NCI-H446 (cell line): ENCODE measurements around the gene TSPAN14.

Source experiments
- DNase-seq, 2 experiments: peaks; one replicate each; lab custom pipeline; 2025; lab: John Stamatoyannopoulos, UW

TSPAN14 gene

GRCh38 chr10:80487791-80488538 lies 33.9 kb downstream of the TSPAN14 start:
- DNase-seq: no peak

DNA sequence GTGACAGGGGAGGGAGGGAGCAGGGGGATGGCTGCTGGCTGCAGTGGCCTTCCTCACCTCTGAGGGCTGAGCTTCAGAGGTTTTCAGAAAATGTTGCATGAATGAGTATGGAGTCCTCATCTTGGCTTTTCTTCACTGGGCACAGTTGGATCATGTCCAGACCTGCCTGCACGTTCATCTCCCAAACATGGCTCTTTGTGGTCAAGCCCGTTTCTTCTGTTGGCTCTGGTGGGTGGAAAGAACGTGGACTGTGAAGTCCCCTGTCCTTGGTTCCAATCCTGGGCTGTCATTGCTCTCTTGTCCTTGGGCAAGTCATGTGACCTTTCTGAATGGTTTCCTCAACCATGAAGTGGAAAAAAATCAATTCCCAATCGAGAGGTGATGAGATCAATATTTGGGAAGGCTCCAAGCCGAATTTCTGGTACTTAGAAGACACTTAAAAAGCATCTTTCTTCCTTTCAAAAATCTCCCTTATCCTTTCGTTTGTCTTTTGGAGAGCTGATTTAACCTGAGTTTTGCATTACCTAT lies 34.5 kb downstream of the TSPAN14 start:
- no peak for DNase-seq

GRCh38 chr10:80489371-80490112 lies 35.4 kb downstream of the TSPAN14 start:
- DNase-seq: no peak

GRCh38 chr10:80491251-80492102 lies 37.4 kb downstream of the TSPAN14 start:
- DNase-seq: no peak

GRCh38 chr10:80492848-80493521 lies 38.9 kb downstream of the TSPAN14 start:
- no peak for DNase-seq

- peak; percentile 28 to 74 for DNase-seq
Measured at GRCh38 chr10:80493522-80494051, 39.5 kb downstream of the TSPAN14 start.

DNA sequence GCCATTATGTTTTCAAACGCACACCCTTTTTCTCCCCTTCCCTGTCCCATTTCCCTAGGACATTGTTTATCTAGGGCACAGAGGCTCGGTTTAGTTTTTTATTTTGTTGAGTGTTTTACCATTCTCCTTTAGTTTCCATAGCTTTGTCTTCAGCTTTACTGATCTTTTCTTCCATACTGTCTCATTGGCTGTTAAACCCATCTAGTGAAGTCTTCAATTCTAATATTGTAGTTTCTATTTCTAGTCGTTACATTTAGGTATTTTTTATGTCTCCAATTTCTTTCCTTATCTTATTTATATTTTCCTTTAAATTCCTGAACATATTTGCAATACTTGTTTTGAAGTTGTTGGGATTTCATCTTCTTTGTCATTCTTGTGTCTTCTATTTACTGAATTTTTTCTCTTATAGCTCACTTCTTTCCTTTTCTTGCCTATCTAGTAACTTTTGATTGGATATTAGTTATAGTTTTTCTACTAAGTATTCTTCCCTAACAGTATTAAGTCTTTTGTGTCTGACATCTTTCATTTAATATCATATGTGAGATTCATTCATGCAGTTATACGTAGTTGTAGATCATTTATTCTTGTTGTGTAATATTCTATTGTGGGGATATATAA lies 42.6 kb downstream of the TSPAN14 start:
- no peak for DNase-seq

- peak; percentile 55 to 87 for DNase-seq
Measured at GRCh38 chr10:80497187-80498077, 43.3 kb downstream of the TSPAN14 start.

GRCh38 chr10:80498078-80498832 lies 44.1 kb downstream of the TSPAN14 start:
- DNase-seq: peak in 1 of 2 experiments; percentile 28

GRCh38 chr10:80498833-80499741 lies 45.0 kb downstream of the TSPAN14 start:
- peak; percentile 10 to 87 for DNase-seq

GRCh38 chr10:80500572-80501380 lies 46.7 kb downstream of the TSPAN14 start:
- no peak for DNase-seq

DNA sequence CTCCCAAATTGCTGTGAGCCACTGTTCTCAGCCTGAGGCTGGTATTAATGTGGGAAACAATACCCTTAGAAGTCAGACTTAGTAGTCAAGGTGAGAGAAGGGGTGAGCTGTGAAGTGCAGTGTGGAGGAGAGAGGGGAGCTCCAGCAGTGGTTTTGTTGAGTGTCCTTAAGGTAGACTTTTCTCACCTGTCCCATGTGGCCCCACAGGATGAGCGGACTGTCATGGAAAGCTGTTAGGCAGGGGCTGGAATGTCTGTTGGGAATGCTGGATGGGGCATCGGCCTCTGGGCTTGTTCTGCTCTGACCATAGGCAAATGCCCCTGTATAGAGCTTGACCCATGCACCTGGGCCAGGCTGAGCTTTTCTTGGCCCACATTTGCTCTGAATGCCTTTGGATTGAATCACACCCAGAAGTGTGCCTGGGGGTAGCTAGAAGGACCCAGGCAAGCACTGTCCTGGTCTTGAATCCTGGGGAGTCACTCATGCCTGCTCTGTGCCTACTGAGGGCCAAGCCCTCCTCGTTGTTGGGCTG lies 47.3 kb downstream of the TSPAN14 start:
- no peak for DNase-seq

DNA sequence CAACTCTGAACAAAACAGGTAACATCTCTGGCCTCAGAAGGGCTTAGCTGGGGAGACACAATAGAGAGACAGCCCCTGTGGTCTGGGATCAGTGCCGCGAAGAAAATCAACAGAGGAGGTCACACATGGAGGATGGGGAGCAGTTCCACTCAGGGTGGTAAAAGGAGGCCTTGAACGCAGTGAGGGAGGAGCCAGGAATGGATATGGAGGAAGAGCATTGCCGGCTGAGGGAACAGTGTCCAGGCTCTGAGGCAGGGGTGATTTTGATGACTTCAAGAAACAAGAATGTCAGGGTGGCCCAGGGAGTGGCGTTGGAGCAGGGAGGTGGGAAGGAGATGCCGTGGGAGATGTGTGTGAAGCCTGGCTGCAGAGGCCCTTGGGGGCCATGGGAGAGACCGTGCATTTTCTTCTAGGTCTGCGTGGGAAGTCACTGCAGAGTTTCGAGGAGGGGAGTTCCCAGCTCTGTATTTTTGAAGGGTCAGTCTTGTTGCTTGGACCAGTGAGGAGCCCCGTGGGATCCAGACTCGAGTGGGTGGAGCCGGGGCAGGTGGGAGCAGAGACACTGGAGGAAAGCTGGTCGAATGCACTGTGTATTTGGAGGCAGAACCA lies 47.9 kb downstream of the TSPAN14 start:
- no peak for DNase-seq

DNA sequence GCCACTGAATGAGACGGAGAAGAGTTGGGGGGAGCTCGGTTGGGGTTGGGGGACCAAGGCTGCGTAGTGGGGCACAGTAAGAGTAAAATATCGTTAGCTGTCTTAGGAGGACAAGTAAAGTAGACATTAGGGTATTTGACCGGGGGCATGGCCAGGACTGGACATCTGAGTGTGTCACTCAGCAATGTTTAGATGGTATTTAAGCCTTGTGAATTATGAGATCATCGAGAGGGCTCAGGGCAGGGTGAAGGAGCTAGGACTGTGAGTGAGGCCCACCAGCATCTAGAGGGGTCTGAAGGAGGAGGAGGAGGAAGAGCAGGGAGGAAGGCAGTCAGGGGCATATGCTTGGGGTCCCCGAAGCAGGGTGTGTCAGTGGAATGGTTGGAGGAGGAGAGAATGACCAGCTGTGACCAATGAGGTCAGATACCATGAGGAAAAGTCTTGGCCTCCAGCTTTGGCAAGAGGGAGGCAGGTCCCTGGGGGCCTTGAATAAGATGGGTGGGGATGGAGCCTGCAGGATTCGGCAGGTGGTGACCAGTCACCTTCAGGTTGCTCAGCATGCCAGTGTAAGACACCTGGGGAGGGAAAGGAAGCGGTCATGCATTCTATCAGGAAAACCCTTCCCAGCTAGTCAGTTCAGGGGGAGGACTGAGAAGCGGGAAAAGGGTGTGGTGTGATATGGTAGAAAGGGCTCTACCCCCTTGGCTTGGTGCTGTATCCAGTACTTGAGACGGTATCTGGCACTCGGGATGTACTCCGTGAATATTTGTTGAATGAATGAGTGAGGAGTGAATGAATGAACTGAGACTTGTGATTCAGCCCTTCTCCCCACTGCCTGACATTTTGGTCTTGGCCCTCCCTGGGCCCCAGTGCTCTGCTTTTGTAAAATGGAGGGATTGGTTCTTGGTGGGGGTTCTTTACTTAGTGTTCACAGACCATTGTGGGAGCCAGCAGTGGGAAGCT lies 48.8 kb downstream of the TSPAN14 start:
- DNase-seq: no peak

- no peak for DNase-seq
Measured at GRCh38 chr10:80503584-80504157, 49.6 kb downstream of the TSPAN14 start.
